ENCODE measurements around the gene TESPA1.

The TESPA1 gene, protein sequence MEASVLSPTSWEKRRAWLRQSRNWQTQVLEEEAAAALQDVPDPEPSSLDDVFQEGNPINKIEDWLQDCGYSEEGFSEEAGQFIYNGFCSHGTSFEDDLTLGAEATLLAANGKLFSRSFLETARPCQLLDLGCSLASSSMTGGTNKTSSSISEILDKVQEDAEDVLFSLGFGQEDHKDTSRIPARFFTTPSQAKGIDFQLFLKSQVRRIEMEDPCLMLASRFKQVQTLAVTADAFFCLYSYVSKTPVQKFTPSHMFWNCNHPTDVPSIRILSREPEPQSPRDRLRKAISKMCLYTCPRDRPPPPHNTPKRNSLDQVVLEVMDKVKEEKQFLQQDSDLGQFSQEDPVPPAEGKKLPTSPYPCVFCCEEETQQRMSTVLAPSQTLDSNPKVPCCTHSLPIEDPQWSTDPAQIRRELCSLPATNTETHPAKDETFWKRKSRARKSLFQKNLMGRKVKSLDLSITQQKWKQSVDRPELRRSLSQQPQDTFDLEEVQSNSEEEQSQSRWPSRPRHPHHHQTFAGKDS

DNA sequence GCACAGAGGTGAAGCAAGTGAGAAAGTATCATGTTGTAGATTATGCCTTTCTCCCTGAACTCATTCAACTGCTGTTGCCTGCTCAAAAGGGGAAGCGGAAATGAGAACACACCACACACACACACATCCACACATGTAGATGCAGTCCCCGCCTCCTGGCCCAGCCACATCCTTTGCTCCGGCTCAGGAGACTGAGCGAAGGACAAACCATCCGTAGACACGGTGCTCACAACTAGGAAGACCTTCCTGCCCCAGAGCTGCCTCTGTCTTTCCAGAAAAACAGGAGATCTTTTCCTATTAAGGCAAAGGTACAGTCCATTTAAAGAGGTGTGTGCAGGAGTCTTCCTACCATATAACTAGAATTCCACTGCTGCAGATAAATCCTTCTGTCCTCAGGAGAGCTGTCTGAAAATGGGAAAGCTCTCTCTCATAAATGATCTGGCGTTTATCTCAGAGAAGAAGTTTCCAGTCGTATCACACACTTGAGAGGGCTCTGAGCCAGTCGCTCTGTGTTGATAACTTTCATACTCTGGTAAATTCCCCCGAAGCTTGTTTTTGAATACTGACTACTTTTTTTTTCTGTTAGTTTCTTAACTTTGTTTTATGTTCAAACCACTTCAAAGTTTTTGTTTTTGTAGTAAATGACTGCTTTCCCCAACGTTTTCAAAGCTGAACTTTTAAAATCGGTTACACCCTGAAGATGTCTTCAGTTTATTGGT is at the start of gene TESPA1:
TESPA1 (minus strand) TSS at position 105 of the 719 bp plus-strand sequence. CDS start 10,200 bp downstream, outside the sequence.
- DNase-seq (ENCODE audit: low read depth in 1 of 2, low spot score in 1 of 2) = no peak
- no peak for TF ChIP-seq JUND (IDR thresholded peaks at IDR 0.05; ENCODE audit: low read depth)
- in situ Hi-C loops (cut with HindIII; ENCODE audit: low pct_unique_long_range_greater_than_20kb, low sequenced_read_pairs) = no loop called here

DNA sequence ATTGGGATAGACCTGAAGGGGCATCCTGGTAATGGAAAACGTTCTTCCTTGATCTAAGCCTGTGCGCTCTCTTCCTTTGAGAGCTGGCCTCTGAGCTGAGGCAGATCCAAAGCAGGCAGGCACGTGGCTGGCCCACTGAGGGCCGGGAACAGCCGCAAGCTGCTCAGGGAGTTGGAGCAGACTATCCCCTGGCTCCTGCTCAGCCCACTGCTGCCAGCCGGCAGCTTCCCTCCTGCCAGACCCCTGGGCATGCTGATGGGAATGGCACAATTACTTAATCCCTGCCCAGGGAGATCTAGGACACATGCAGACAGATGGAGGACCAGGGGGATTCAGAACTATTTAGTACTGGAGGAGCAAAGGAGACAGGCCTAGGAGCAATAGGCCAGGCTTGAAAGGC is 49.7 kb upstream of the TESPA1 start:
- no peak for DNase-seq (ENCODE audit: low read depth in 1 of 2, low spot score in 1 of 2)
- TF ChIP-seq JUND (IDR thresholded peaks at IDR 0.05; ENCODE audit: low read depth) = no peak
- in situ Hi-C loops (cut with HindIII; ENCODE audit: low pct_unique_long_range_greater_than_20kb, low sequenced_read_pairs) = no loop called here

- in situ Hi-C loops (cut with HindIII; ENCODE audit: low pct_unique_long_range_greater_than_20kb, low sequenced_read_pairs) = no loop called here
- TF ChIP-seq JUND (IDR thresholded peaks at IDR 0.05; ENCODE audit: low read depth) = no peak
- no peak for DNase-seq (ENCODE audit: low read depth in 1 of 2, low spot score in 1 of 2)
Measured at GRCh38 chr12:55025508-55025907, 40.9 kb upstream of the TESPA1 start.

DNA sequence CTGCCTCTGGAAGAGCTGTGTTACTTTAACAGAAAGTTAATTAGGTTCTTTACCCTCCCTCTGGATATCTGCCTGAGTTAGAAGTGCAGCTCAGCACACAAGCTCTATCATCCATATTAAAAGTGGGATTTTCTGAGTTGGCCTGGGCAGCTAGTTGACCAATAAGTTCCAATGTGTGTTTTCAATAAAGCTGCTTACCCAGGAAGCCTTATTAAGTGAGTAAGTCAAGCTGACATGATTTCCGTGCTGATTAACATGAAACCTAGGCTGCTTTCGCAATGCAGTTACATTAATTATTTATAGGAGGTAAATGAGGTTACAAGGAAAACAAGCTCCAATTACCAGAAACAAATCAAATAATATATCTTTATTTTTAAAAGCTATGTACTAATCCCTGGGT is 40.0 kb upstream of the TESPA1 start:
- in situ Hi-C loops (cut with HindIII; ENCODE audit: low pct_unique_long_range_greater_than_20kb, low sequenced_read_pairs) = no loop called here
- no peak for DNase-seq (ENCODE audit: low read depth in 1 of 2, low spot score in 1 of 2)
- no peak for TF ChIP-seq JUND (IDR thresholded peaks at IDR 0.05; ENCODE audit: low read depth)

DNA sequence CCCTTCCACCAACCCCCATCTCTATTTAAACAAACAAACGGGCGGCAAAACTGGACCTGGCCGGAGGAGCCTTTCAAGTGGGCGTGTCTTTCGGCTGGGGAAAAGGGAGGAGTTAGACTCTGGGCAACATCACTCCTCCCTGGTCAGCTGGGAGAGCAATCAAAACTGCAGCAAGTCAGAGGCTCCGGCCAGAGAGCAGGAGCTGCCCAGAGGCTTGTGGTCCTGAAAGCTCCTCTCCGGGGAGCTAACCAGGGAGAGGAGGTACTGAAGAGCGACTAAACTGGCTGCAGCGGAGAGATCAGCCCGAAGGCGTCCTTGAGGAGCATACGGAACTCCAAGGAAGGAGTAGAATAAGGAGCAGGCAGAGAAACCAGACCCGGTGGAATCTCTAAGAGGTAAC is 35.2 kb upstream of the TESPA1 start, which contains the start of gene NEUROD4:
NEUROD4 (plus strand) TSS at position 191 of the 400 bp plus-strand sequence. CDS start 6,466 bp downstream, outside the sequence.
- in situ Hi-C loops (cut with HindIII; ENCODE audit: low pct_unique_long_range_greater_than_20kb, low sequenced_read_pairs) = no loop called here
- DNase-seq (ENCODE audit: low read depth in 1 of 2, low spot score in 1 of 2) = peak; percentile 52 to 95
- TF ChIP-seq JUND (IDR thresholded peaks at IDR 0.05; ENCODE audit: low read depth) = no peak

DNA sequence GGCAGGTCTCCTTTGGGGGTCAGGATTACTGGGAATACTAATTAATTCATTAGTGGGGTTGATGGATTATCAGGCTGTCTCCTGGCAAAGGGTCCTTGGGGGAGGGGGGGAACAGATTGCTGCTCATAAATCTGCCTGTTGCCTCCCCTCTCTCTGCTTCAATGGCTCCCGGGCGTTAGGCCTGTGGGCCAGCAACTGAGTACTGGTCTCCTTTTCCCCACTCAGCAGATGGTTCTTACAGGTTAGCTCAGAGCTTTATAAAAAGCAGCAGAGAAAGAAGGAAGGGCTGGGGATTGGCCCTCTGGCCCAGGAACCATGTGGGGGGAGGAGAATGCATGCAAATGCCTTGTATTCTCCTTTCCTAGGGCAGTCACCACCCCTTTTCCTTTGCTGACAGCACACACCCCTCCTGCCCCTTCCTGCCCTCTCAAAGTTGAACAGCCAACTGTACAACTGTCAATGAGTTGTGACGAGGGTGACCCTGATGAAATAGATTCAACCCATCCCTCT is 32.9 kb upstream of the TESPA1 start:
- no peak for TF ChIP-seq JUND (IDR thresholded peaks at IDR 0.05; ENCODE audit: low read depth)
- in situ Hi-C loops (cut with HindIII; ENCODE audit: low pct_unique_long_range_greater_than_20kb, low sequenced_read_pairs) = no loop called here
- no peak for DNase-seq (ENCODE audit: low read depth in 1 of 2, low spot score in 1 of 2)

- DNase-seq (ENCODE audit: low read depth in 1 of 2, low spot score in 1 of 2) = no peak
- in situ Hi-C loops (cut with HindIII; ENCODE audit: low pct_unique_long_range_greater_than_20kb, low sequenced_read_pairs) = no loop called here
- TF ChIP-seq JUND (IDR thresholded peaks at IDR 0.05; ENCODE audit: low read depth) = no peak
Measured at GRCh38 chr12:55008944-55009585, 24.5 kb upstream of the TESPA1 start.

DNA sequence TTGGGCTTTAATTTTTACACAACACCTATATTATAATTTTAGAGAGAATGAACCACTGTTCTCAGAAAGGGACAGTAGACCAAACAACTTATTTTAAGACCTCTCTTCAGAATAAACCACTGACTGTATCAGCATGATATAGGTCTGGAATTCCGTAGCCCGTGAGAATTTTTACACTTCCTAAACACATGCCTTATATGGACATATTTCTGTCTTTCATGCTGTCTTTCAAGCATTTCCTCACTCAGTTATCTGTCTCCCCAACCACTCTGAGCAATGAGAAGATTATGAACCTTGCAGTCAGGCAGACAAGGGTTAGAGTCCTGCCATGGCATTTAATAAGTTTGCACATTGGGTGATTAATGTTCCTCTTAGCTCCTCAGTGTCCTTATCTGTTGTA is 17.8 kb upstream of the TESPA1 start:
- in situ Hi-C loops (cut with HindIII; ENCODE audit: low pct_unique_long_range_greater_than_20kb, low sequenced_read_pairs) = no loop called here
- DNase-seq (ENCODE audit: low read depth in 1 of 2, low spot score in 1 of 2) = no peak
- TF ChIP-seq JUND (IDR thresholded peaks at IDR 0.05; ENCODE audit: low read depth) = no peak

DNA sequence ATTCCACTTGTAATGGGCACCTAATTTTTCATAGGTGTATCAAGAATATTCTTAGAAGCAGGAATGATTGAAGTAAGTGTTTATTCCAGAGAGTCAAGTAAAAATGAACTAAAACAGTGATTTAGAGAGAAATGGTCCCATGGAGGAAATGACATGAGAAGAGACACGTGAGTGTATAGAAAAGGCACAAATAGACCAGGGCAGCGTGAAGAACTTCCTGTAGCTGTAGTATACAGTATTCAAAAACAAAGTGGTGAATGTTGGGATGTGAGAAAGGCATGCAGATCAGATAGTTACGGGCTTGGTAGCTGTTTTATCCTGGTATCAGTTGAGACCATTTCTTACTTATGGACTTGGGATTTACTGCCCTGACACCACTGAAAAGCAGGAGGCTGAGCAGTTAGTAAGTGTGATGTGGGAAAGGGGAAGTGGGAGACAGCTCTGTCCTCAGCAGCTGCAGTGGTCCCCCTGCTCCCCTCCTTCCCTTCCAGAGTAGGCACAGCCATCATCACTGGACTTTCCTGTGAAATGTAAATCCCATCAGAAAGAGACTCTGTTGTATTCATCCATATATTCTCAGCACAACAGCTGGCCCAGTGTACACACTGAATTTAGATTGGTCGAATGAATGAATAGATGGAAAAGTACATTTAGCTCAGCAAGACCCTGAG is 16.8 kb upstream of the TESPA1 start:
- no peak for TF ChIP-seq JUND (IDR thresholded peaks at IDR 0.05; ENCODE audit: low read depth)
- in situ Hi-C loops (cut with HindIII; ENCODE audit: low pct_unique_long_range_greater_than_20kb, low sequenced_read_pairs) = no loop called here
- DNase-seq (ENCODE audit: low read depth in 1 of 2, low spot score in 1 of 2) = no peak

GRCh38 chr12:54998958-54999510 is 14.5 kb upstream of the TESPA1 start:
- in situ Hi-C loops (cut with HindIII; ENCODE audit: low pct_unique_long_range_greater_than_20kb, low sequenced_read_pairs) = no loop called here
- TF ChIP-seq JUND (IDR thresholded peaks at IDR 0.05; ENCODE audit: low read depth) = no peak
- no peak for DNase-seq (ENCODE audit: low read depth in 1 of 2, low spot score in 1 of 2)

DNA sequence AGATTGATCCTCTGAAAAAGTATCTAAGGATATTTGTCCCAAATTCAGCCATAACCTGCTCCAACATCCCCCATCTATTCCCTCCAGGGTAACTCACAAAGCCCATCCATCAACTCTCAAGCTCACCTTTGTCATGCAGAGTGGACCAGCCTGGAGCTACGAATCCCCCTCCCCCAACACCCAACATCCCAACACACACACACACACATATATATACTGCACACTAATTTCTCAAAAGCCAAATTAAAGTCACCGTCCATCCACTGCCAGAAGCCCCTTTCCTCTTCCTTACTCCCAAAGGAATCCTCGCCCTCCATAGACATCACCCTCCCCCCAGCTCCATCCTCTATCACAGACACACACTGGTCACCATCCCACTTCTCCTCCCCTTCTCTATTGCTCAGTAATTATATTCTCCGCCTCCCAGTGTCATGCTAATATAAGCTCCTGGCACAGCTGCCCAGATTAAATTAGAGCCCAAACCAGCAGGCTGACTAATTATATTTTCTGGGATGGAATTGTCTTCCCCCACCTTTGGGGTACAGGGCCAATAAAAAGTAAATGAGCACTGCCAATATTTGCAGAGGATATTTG is 13.5 kb upstream of the TESPA1 start:
- in situ Hi-C loops (cut with HindIII; ENCODE audit: low pct_unique_long_range_greater_than_20kb, low sequenced_read_pairs) = no loop called here
- DNase-seq (ENCODE audit: low read depth in 1 of 2, low spot score in 1 of 2) = no peak
- TF ChIP-seq JUND (IDR thresholded peaks at IDR 0.05; ENCODE audit: low read depth) = no peak
